ENCODE data around the gene TTC36. TPM values are rescaled to one million over a fixed set of nuclear protein-coding genes. Genes with fewer than 3 reads are reported as not detected.

The TTC36 gene
- total and polyA plus RNA-seq, 11 donors: 0.23 to 3.1 (median 0.82) TPM; not detected in 3

DNA sequence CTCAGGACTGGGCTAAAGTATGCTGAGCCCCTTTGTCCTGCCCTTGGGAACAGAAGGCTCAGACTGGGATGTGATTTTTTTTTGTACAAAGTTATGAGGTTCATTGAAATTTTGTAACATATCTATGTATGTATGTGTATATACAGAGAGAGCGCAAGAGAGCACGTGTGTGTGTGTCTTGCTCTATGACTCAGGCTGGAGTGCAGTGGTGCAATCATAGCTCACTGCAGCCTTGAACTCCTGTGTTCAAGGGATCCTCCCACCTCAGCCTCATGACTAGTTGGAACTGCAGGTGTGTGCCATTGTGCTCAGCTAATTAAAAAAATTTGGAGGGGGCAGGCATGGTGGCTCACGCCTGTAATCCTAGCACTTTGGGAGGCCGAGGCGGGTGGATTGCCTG is 9.5 kb downstream of the TTC36 start:
- 87 to 97% (median 96%) methylated on average over 5 of the region's 5 CpGs for WGBS, 4 donors
- intact Hi-C loops (cut with DNase I): no loop called here
- no peak for ATAC-seq

DNA sequence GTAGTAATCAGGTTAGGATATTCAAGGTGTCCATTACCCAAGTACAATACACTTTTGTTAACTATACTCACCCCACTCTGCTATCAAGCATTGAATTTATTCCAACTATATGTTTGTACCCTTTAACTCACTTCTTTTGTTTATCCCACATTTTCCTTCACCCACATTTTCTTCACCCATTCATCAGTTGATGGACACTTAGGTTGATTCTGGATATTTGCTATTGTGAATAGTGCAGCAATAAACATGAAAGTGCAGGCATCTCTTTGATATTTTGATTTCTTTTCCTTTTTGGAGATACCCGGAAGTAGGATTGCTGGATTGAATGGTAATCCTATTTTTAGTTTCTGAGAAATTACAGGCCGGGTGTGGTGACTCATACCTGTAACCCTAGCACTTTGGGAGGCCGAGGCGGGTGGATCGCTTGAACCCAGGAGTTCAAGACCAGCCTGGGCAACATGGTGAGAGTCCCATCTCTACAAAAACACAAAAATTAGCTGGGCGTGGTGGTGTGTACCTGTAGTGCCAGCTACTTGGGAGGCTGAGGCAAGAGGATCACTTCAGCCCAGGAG is 10.2 kb downstream of the TTC36 start:
- ATAC-seq (no peak), DNase-seq (no peak)
- no peak for TF ChIP-seq POLR2A (IDR thresholded peaks at IDR 0.05)
- TF ChIP-seq, protein P1, sequence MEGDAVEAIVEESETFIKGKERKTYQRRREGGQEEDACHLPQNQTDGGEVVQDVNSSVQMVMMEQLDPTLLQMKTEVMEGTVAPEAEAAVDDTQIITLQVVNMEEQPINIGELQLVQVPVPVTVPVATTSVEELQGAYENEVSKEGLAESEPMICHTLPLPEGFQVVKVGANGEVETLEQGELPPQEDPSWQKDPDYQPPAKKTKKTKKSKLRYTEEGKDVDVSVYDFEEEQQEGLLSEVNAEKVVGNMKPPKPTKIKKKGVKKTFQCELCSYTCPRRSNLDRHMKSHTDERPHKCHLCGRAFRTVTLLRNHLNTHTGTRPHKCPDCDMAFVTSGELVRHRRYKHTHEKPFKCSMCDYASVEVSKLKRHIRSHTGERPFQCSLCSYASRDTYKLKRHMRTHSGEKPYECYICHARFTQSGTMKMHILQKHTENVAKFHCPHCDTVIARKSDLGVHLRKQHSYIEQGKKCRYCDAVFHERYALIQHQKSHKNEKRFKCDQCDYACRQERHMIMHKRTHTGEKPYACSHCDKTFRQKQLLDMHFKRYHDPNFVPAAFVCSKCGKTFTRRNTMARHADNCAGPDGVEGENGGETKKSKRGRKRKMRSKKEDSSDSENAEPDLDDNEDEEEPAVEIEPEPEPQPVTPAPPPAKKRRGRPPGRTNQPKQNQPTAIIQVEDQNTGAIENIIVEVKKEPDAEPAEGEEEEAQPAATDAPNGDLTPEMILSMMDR (IDR thresholded peaks at IDR 0.05): no peak
- Histone ChIP-seq H3K36me3 (peaks cover 0 to 7% (median 0%) of the 10 kb centered on the region in 9 donors), H3K4me1 (no peaks in the 10 kb centered on the region), H3K4me3 (no peak overlapping the region), H3K27ac (no peak overlapping the region), H3K9me3 (no peaks in the 10 kb centered on the region), H3K27me3 (no peaks in the 10 kb centered on the region)
- WGBS, 4 donors: 81 to 91% (median 89%) methylated on average over 6 of the region's 6 CpGs
- intact Hi-C loops (cut with DNase I): no loop called here

More for the DNA sequence above, 9.5 kb downstream of the TTC36 start:
- no peak for DNase-seq
- H3K4me1 ChIP-seq: peaks cover 0 to 4% (median 0%) of the 10 kb centered on the region in 12 donors
- peaks cover 0 to 5% (median 0%) of the 10 kb centered on the region in 9 donors for H3K36me3 ChIP-seq
- no peaks in the 10 kb centered on the region for H3K27me3 ChIP-seq
- H3K27ac ChIP-seq: no peak overlapping the region
- H3K9me3 ChIP-seq: no peaks in the 10 kb centered on the region
- H3K4me3 ChIP-seq: no peak overlapping the region
- TF ChIP-seq, protein P1 (IDR thresholded peaks at IDR 0.05): no peak
- no peak for TF ChIP-seq POLR2A (IDR thresholded peaks at IDR 0.05)

DNA sequence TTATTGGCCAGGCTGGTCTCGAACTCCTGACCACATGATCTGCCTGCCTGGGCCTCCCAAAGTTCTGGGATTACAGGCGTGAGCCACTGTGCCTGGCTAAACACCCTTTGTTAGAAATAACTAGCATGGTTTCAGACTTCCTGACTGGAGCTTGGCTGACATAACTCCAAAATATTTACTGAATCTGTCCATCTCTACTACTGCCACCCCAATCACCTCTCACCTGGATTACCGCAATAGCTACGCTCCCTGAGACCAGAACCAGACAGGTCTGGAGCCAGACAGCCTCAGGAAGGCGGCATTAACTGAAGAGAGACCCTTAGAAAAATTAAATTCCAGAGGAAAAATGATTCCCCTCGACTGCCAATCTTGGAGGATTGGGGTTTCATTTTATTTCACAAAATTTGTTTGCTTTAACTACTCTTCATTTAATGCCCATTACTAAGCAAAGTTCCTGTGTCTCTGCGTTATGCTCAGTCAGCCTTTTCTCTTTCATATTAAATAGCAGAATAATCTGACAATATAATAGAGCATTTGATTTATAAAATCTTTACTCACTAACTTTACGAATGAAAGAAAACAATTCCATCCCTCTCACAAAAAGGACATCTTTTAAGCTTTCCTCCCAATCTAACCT is 16.9 kb downstream of the TTC36 start:
- intact Hi-C loops (cut with DNase I): no loop called here
- H3K4me1 ChIP-seq: no peaks in the 10 kb centered on the region
- DNase-seq (no peak), ATAC-seq (no peak)
- TF ChIP-seq, protein P1 (IDR thresholded peaks at IDR 0.05): no peak
- TF ChIP-seq POLR2A (IDR thresholded peaks at IDR 0.05): no peak
- WGBS, 4 donors: 94 to 96% (median 95%) methylated on average over 8 of the region's 8 CpGs
- H3K27me3 ChIP-seq: no peaks in the 10 kb centered on the region
- no peak overlapping the region for H3K4me3 ChIP-seq
- H3K27ac ChIP-seq: no peak overlapping the region
- no peaks in the 10 kb centered on the region for H3K9me3 ChIP-seq
- peaks cover 0 to 65% (median 29%) of the 10 kb centered on the region in 9 donors for H3K36me3 ChIP-seq

DNA sequence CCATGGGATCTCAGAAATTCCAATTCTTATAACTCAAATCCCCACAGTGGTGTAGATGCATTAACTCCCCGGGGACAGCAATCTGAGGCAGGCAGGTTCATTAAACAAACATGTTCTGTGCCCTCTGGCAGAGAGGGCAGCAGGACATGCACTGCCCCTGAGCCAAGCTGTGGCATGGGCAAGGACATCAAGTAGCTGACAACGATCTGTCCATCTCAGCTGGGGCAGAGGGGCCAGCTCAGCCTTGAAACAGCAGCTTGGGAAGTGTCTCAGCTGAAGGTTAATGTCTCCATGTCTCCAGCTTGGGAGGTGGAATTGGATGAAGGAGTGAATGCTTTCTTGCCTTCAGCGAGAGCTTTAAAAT is 17.4 kb downstream of the TTC36 start:
- TF ChIP-seq, protein P1 (IDR thresholded peaks at IDR 0.05): no peak
- no peak for TF ChIP-seq POLR2A (IDR thresholded peaks at IDR 0.05)
- DNase-seq (no peak), ATAC-seq (no peak)
- Histone ChIP-seq H3K4me3 (no peak overlapping the region), H3K27me3 (no peaks in the 10 kb centered on the region), H3K27ac (no peak overlapping the region), H3K9me3 (no peaks in the 10 kb centered on the region), H3K36me3 (peaks cover 0 to 70% (median 29%) of the 10 kb centered on the region in 9 donors), H3K4me1 (no peaks in the 10 kb centered on the region)
- intact Hi-C loops (cut with DNase I): no loop called here
- 87 to 90% (median 88%) methylated on average over 3 of the region's 3 CpGs for WGBS, 4 donors

All from heart left ventricle (tissue), 16 donors.